Vagina (tissue), 2 donors: ENCODE data around the gene NID2. TPM values are rescaled to one million over a fixed set of nuclear protein-coding genes. Genes with fewer than 3 reads are reported as not detected.

Experiments
- DNase-seq, 2 donors: peaks; one replicate each; pipeline ENCODE4 v3.0.0-alpha.2; 2017; ENCODE audit errors: extremely low spot score in 2 of 2
- H3K27ac ChIP-seq: fragments of 200-600 bp; sonication (generic); one replicate; pipeline ENCODE4 v1.5.1; 2019
- H3K27me3 ChIP-seq: fragments of 200-600 bp; sonication (generic); one replicate; pipeline ENCODE4 v1.5.1; 2019
- H3K36me3 ChIP-seq, 2 donors: fragments of 200-600 bp; sonication (generic); one replicate each; pipeline ENCODE4 v1.5.1; 2017 to 2019
- H3K4me1 ChIP-seq: fragments of 200-600 bp; sonication (generic); one replicate; pipeline ENCODE4 v1.5.1; 2019
- H3K4me3 ChIP-seq, 2 donors: fragments of 200-600 bp; sonication (generic); 1 replicate in 1 of 2; 2 replicates in 1 of 2; pipeline ENCODE4 v1.5.1; 2016 to 2019
- H3K9me3 ChIP-seq: fragments of 200-600 bp; sonication (generic); one replicate; pipeline ENCODE4 v1.5.1; 2019
- POLR2A ChIP-seq, 2 donors: fragments of 450-650 bp; IDR thresholded peaks; one replicate each; pipeline ENCODE4 v1.6.1; 2017; ENCODE audit warnings: antibody characterized with exemption in 2 of 2, mild to moderate bottlenecking in 2 of 2, moderate library complexity in 2 of 2
- POLR2AphosphoS5 ChIP-seq, 2 donors: sonication (generic); formaldehyde crosslinking; IDR thresholded peaks; one replicate each; pipeline ENCODE4 v1.9.0; 2017; ENCODE audit warnings: antibody characterized with exemption in 2 of 2, mild to moderate bottlenecking in 2 of 2, low read depth in 1 of 2; ENCODE audit not compliant: insufficient read depth in 1 of 2
- intact Hi-C: fragments of 100-400 bp; cut with DNase I; formaldehyde crosslinking; loops from one replicate; pipeline ENCODE4 v1.15.1; 2023
- total RNA-seq: library from RNA; depleted of rRNA; stranded (reverse); fragments of >200 nt; gene quantifications from one replicate; pipeline ENCODE4 v1.2.3, GENCODE V29; 2016
- TF ChIP-seq, protein P1 (sequence below), 3 experiments: fragments of 450-650 bp in 2 of 3; fragments of 200-600 bp in 1 of 3; sonication (generic) in 1 of 3; IDR thresholded peaks; one replicate each; pipeline ENCODE4 v1.5.1; 2017 to 2019; ENCODE audit warnings: antibody characterized with exemption in 3 of 3, mild to moderate bottlenecking in 2 of 3, moderate library complexity in 2 of 3

Gene NID2, protein sequence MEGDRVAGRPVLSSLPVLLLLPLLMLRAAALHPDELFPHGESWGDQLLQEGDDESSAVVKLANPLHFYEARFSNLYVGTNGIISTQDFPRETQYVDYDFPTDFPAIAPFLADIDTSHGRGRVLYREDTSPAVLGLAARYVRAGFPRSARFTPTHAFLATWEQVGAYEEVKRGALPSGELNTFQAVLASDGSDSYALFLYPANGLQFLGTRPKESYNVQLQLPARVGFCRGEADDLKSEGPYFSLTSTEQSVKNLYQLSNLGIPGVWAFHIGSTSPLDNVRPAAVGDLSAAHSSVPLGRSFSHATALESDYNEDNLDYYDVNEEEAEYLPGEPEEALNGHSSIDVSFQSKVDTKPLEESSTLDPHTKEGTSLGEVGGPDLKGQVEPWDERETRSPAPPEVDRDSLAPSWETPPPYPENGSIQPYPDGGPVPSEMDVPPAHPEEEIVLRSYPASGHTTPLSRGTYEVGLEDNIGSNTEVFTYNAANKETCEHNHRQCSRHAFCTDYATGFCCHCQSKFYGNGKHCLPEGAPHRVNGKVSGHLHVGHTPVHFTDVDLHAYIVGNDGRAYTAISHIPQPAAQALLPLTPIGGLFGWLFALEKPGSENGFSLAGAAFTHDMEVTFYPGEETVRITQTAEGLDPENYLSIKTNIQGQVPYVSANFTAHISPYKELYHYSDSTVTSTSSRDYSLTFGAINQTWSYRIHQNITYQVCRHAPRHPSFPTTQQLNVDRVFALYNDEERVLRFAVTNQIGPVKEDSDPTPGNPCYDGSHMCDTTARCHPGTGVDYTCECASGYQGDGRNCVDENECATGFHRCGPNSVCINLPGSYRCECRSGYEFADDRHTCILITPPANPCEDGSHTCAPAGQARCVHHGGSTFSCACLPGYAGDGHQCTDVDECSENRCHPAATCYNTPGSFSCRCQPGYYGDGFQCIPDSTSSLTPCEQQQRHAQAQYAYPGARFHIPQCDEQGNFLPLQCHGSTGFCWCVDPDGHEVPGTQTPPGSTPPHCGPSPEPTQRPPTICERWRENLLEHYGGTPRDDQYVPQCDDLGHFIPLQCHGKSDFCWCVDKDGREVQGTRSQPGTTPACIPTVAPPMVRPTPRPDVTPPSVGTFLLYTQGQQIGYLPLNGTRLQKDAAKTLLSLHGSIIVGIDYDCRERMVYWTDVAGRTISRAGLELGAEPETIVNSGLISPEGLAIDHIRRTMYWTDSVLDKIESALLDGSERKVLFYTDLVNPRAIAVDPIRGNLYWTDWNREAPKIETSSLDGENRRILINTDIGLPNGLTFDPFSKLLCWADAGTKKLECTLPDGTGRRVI (N-terminal part only)
- total RNA-seq: 20.1 TPM

DNA sequence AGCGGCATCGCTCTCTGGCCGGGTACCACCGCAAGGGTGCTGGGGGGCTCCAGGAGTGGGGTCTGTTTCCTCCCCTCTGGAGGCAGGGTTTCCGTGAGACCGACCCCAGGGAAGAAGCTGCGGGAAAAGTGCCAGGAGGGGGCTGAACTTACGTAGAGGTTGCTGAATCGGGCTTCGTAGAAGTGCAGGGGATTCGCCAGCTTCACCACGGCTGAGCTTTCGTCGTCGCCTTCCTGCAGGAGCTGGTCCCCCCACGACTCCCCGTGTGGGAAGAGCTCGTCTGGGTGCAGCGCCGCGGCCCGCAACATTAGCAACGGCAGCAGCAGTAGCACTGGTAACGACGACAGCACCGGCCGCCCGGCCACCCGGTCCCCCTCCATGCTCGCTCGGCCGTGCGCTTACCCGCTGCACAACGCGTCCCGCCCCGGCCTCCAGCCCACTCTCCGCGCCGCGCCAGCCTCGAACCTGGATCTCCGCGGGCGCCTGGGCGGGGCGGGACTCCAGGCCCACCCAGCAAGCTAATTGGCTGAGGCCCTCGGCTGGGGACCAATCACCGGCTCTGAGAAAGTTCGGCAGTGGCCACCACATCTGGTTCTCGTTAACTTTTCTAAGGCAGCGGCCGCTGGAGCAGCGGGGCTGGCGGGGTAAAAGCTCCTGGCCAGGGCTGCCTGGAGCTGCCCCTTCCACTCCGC, at the start of gene NID2:
Gene NID2 (minus strand): TSS at position 445 of the 692 bp plus-strand sequence. CDS start 65 bp downstream, at position 380.
- intact Hi-C loops: loop anchor here (5.0 kb wide), 2 partner anchors 71 to 199 kb away; partner anchors contain the start of gene PTGDR
- no peak for DNase-seq
- Histone ChIP-seq H3K36me3 (no peaks in the 10 kb centered on the region), H3K4me1 (peaks cover 22% of the 10 kb centered on the region), H3K27me3 (no peaks in the 10 kb centered on the region), H3K9me3 (no peaks in the 10 kb centered on the region), H3K27ac (peak within 1 kb of the TSS; percentile 86), H3K4me3 (peak within 1 kb of the TSS; percentile 65 to 66)
- TF ChIP-seq, protein P1, sequence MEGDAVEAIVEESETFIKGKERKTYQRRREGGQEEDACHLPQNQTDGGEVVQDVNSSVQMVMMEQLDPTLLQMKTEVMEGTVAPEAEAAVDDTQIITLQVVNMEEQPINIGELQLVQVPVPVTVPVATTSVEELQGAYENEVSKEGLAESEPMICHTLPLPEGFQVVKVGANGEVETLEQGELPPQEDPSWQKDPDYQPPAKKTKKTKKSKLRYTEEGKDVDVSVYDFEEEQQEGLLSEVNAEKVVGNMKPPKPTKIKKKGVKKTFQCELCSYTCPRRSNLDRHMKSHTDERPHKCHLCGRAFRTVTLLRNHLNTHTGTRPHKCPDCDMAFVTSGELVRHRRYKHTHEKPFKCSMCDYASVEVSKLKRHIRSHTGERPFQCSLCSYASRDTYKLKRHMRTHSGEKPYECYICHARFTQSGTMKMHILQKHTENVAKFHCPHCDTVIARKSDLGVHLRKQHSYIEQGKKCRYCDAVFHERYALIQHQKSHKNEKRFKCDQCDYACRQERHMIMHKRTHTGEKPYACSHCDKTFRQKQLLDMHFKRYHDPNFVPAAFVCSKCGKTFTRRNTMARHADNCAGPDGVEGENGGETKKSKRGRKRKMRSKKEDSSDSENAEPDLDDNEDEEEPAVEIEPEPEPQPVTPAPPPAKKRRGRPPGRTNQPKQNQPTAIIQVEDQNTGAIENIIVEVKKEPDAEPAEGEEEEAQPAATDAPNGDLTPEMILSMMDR (IDR thresholded peaks at IDR 0.05): no peak
- TF ChIP-seq POLR2A (IDR thresholded peaks at IDR 0.05) (peak in 1 of 2 donors; percentile 41), POLR2AphosphoS5 (IDR thresholded peaks at IDR 0.05; ENCODE audit: insufficient read depth in 1 of 2, low read depth in 1 of 2) (peak in 1 of 2 donors; percentile 94)

- intact Hi-C loops: no loop called here
- Histone ChIP-seq H3K27ac (no peak overlapping the region), H3K9me3 (no peaks in the 10 kb centered on the region), H3K27me3 (no peaks in the 10 kb centered on the region), H3K4me1 (no peaks in the 10 kb centered on the region), H3K36me3 (no peaks in the 10 kb centered on the region), H3K4me3 (no peak overlapping the region)
- DNase-seq: no peak
- TF ChIP-seq POLR2AphosphoS5 (IDR thresholded peaks at IDR 0.05; ENCODE audit: insufficient read depth in 1 of 2, low read depth in 1 of 2) (no peak), POLR2A (IDR thresholded peaks at IDR 0.05) (no peak)
- TF ChIP-seq, protein P1 (IDR thresholded peaks at IDR 0.05): no peak
Observed at GRCh38 chr14:52117111-52117832, 48.4 kb upstream of the NID2 start.

- Histone ChIP-seq H3K27me3 (no peaks in the 10 kb centered on the region), H3K4me3 (no peak overlapping the region), H3K27ac (no peak overlapping the region), H3K4me1 (no peaks in the 10 kb centered on the region), H3K36me3 (no peaks in the 10 kb centered on the region), H3K9me3 (no peaks in the 10 kb centered on the region)
- DNase-seq: no peak
- TF ChIP-seq POLR2AphosphoS5 (IDR thresholded peaks at IDR 0.05; ENCODE audit: insufficient read depth in 1 of 2, low read depth in 1 of 2) (no peak), POLR2A (IDR thresholded peaks at IDR 0.05) (no peak)
- TF ChIP-seq, protein P1 (IDR thresholded peaks at IDR 0.05): no peak
- intact Hi-C loops: no loop called here
Observed at GRCh38 chr14:52115286-52115685, 46.4 kb upstream of the NID2 start.
